VCaP (cell line): Measurements from ENCODE around the gene FXYD2.

Source experiments
- H3K27ac ChIP-seq: fragments of 450-650 bp; 2 replicates; pipeline ENCODE4 v1.5.1; 2017
- CTCF ChIP-seq: fragments of 450-650 bp; conservative IDR thresholded peaks from 2 replicates; pipeline ENCODE4 v1.5.1; 2017; ENCODE audit warnings: mild to moderate bottlenecking, moderate library complexity

FXYD2 gene

GRCh38 chr11:117822074-117823033, 2.2 kb downstream of the FXYD2 start:
- TF ChIP-seq CTCF, result peak; percentile 78
- no peak overlapping the region for H3K27ac ChIP-seq

GRCh38 chr11:117821431-117821830, 3.1 kb downstream of the FXYD2 start:
- H3K27ac ChIP-seq, result no peak overlapping the region
- TF ChIP-seq CTCF, result no peak

- TF ChIP-seq CTCF, result no peak
Measured at GRCh38 chr11:117820516-117820915, 4.0 kb downstream of the FXYD2 start.

GRCh38 chr11:117820071-117820470, 4.5 kb downstream of the FXYD2 start:
- H3K27ac ChIP-seq, result no peak overlapping the region
- no peak for TF ChIP-seq CTCF

More at GRCh38 chr11:117820516-117820915, 4.0 kb downstream of the FXYD2 start:
- no peak overlapping the region for H3K27ac ChIP-seq

- H3K27ac ChIP-seq, result no peak overlapping the region
- TF ChIP-seq CTCF, result peak; percentile 92
Measured at GRCh38 chr11:117819096-117820040, 5.2 kb downstream of the FXYD2 start.

- H3K27ac ChIP-seq, result peak overlapping the region; percentile 89; the same call in 1 of the 2 replicates
- no peak; the same call in none of the 2 replicates for TF ChIP-seq CTCF
Measured at GRCh38 chr11:117818041-117818873, 6.3 kb downstream of the FXYD2 start.
